ENCODE results near the gene FAM111A.

FAM111A gene

GRCh38 chr11:59175091-59175501 is 32.4 kb downstream of the FAM111A start:
- FAIRE-seq (no peak), DNase-seq (ENCODE audit: extremely low spot score, insufficient read length, low read depth) (no peak)

GRCh38 chr11:59176330-59176729 is 33.7 kb downstream of the FAM111A start:
- FAIRE-seq, result no peak

GRCh38 chr11:59178402-59178801 is 35.7 kb downstream of the FAM111A start:
- DNase-seq (ENCODE audit: extremely low spot score, insufficient read length, low read depth) (no peak), FAIRE-seq (no peak)

More at GRCh38 chr11:59176330-59176729, 33.7 kb downstream of the FAM111A start:
- no peak for DNase-seq (ENCODE audit: extremely low spot score, insufficient read length, low read depth)

GRCh38 chr11:59179121-59179520 is 36.5 kb downstream of the FAM111A start:
- no peak for FAIRE-seq
- no peak for DNase-seq (ENCODE audit: extremely low spot score, insufficient read length, low read depth)

GRCh38 chr11:59180168-59180776 is 37.6 kb downstream of the FAM111A start:
- no peak for DNase-seq (ENCODE audit: extremely low spot score, insufficient read length, low read depth)

GRCh38 chr11:59180907-59181306 is 38.3 kb downstream of the FAM111A start:
- FAIRE-seq (no peak), DNase-seq (ENCODE audit: extremely low spot score, insufficient read length, low read depth) (no peak)

More at GRCh38 chr11:59180168-59180776, 37.6 kb downstream of the FAM111A start:
- FAIRE-seq, result no peak

- DNase-seq (ENCODE audit: extremely low spot score, insufficient read length, low read depth) (no peak), FAIRE-seq (no peak)
Observed at GRCh38 chr11:59181746-59182456, 39.2 kb downstream of the FAM111A start.

GRCh38 chr11:59182457-59183151 is 39.9 kb downstream of the FAM111A start:
- no peak for FAIRE-seq
- DNase-seq (ENCODE audit: extremely low spot score, insufficient read length, low read depth), result no peak

GRCh38 chr11:59183771-59184170 is 41.1 kb downstream of the FAM111A start:
- DNase-seq (ENCODE audit: extremely low spot score, insufficient read length, low read depth) (no peak), FAIRE-seq (no peak)

GRCh38 chr11:59184691-59185339 is 42.2 kb downstream of the FAM111A start:
- no peak for FAIRE-seq

GRCh38 chr11:59185386-59185945 is 42.8 kb downstream of the FAM111A start:
- no peak for FAIRE-seq

More at GRCh38 chr11:59184691-59185339, 42.2 kb downstream of the FAM111A start:
- no peak for DNase-seq (ENCODE audit: extremely low spot score, insufficient read length, low read depth)

GRCh38 chr11:59186130-59186594 is 43.5 kb downstream of the FAM111A start:
- DNase-seq (ENCODE audit: extremely low spot score, insufficient read length, low read depth) (peak; percentile 52), FAIRE-seq (peak; percentile 44)

More at GRCh38 chr11:59185386-59185945, 42.8 kb downstream of the FAM111A start:
- DNase-seq (ENCODE audit: extremely low spot score, insufficient read length, low read depth), result no peak

- no peak for DNase-seq (ENCODE audit: extremely low spot score, insufficient read length, low read depth)
- FAIRE-seq, result no peak
Observed at GRCh38 chr11:59187035-59187434, 44.4 kb downstream of the FAM111A start.

GRCh38 chr11:59187587-59187986 is 44.9 kb downstream of the FAM111A start:
- DNase-seq (ENCODE audit: extremely low spot score, insufficient read length, low read depth) (no peak), FAIRE-seq (no peak)

GRCh38 chr11:59188954-59189353 is 46.3 kb downstream of the FAM111A start:
- DNase-seq (ENCODE audit: extremely low spot score, insufficient read length, low read depth) (no peak), FAIRE-seq (no peak)

- DNase-seq (ENCODE audit: extremely low spot score, insufficient read length, low read depth) (no peak), FAIRE-seq (no peak)
Observed at GRCh38 chr11:59189986-59190385, 47.3 kb downstream of the FAM111A start.

- FAIRE-seq (no peak), DNase-seq (ENCODE audit: extremely low spot score, insufficient read length, low read depth) (no peak)
Observed at GRCh38 chr11:59191095-59191494, 48.4 kb downstream of the FAM111A start.

- FAIRE-seq (no peak), DNase-seq (ENCODE audit: extremely low spot score, insufficient read length, low read depth) (no peak)
Observed at GRCh38 chr11:59191890-59192289, 49.2 kb downstream of the FAM111A start.

GRCh38 chr11:59192446-59193020 is 49.9 kb downstream of the FAM111A start:
- FAIRE-seq, result no peak
- no peak for DNase-seq (ENCODE audit: extremely low spot score, insufficient read length, low read depth)
